GM23338 (cell line): Measurements from ENCODE around the gene ARPP21. TPM values are rescaled to one million over a fixed set of nuclear protein-coding genes. Genes with fewer than 3 reads are reported as not detected.

Experiments used
- ATAC-seq: fragments of 200-7000 bp; cut with Tn5 transposase; 3 replicates; pipeline ENCODE4 v1.9.1; 2020
- DNase-seq: peaks from one replicate; pipeline ENCODE4 v3.0.0-alpha.2; 2015; ENCODE audit warnings: low spot score
- H2AFZ ChIP-seq: fragments of 200-600 bp; sonication (generic); 2 replicates; pipeline ENCODE4 v1.8.0; 2016; ENCODE audit warnings: antibody characterized with exemption, mild to moderate bottlenecking, moderate library complexity
- H3F3A ChIP-seq: fragments of 200-600 bp; sonication (generic); replicated peaks from 2 replicates; pipeline ENCODE4 v1.8.0; 2017; ENCODE audit warnings: antibody characterized with exemption, mixed run types, low read depth
- H3K27ac ChIP-seq: fragments of 200-600 bp; sonication (generic); 2 replicates; pipeline ENCODE4 v1.6.1; 2016; ENCODE audit warnings: low read depth
- H3K27me3 ChIP-seq: fragments of 200-600 bp; sonication (generic); 2 replicates; pipeline ENCODE4 v1.8.0; 2016; ENCODE audit warnings: mild to moderate bottlenecking, mixed run types, moderate library complexity; ENCODE audit not compliant: insufficient read depth
- H3K36me3 ChIP-seq: fragments of 200-600 bp; sonication (generic); 2 replicates; pipeline ENCODE4 v1.8.0; 2016; ENCODE audit warnings: mild to moderate bottlenecking; ENCODE audit not compliant: insufficient read depth
- H3K4me1 ChIP-seq: fragments of 200-600 bp; sonication (generic); 2 replicates; pipeline ENCODE4 v1.8.0; 2016; ENCODE audit warnings: mild to moderate bottlenecking, moderate library complexity; ENCODE audit not compliant: insufficient read depth
- H3K4me2 ChIP-seq: fragments of 200-600 bp; sonication (generic); 2 replicates; pipeline ENCODE4 v1.7.1; 2017; ENCODE audit warnings: mixed run types
- H3K4me3 ChIP-seq: fragments of 200-600 bp; sonication (generic); 2 replicates; pipeline ENCODE4 v1.6.1; 2016; ENCODE audit warnings: mixed run types
- H3K79me2 ChIP-seq: fragments of 200-600 bp; sonication (generic); replicated peaks from 2 replicates; pipeline ENCODE4 v1.8.0; 2017; ENCODE audit warnings: mild to moderate bottlenecking; ENCODE audit not compliant: insufficient read depth
- H3K9me2 ChIP-seq: fragments of 200-600 bp; sonication (generic); 2 replicates; pipeline ENCODE4 v1.8.0; 2017; ENCODE audit not compliant: insufficient read depth
- H4K20me1 ChIP-seq: fragments of 200-600 bp; sonication (generic); replicated peaks from 2 replicates; pipeline ENCODE4 v1.8.0; 2017; ENCODE audit warnings: mild to moderate bottlenecking; ENCODE audit not compliant: insufficient read depth
- H3K27ac Mint-ChIP-seq: 2 replicates; pipeline ENCODE4 v1.8.0; 2020; ENCODE audit warnings: inconsistent platforms, mild to moderate bottlenecking, moderate library complexity, mixed read lengths
- H3K27me3 Mint-ChIP-seq: 3 replicates; pipeline ENCODE4 v1.8.0; 2022; ENCODE audit warnings: low read depth, mild to moderate bottlenecking, moderate library complexity, mixed read lengths, inconsistent platforms; ENCODE audit not compliant: insufficient read depth, poor library complexity
- H3K36me3 Mint-ChIP-seq: 3 replicates; pipeline ENCODE4 v1.8.0; 2021; ENCODE audit warnings: low read depth, mild to moderate bottlenecking, inconsistent platforms, moderate library complexity, mixed read lengths
- H3K4me1 Mint-ChIP-seq: 3 replicates; pipeline ENCODE4 v1.8.0; 2020; ENCODE audit warnings: mild to moderate bottlenecking, inconsistent platforms, mixed read lengths
- H3K4me3 Mint-ChIP-seq: 3 replicates; pipeline ENCODE4 v1.8.0; 2021; ENCODE audit warnings: moderate library complexity, mild to moderate bottlenecking, inconsistent platforms, mixed read lengths
- H3K9me3 Mint-ChIP-seq: 3 replicates; pipeline ENCODE4 v1.8.0; 2020; ENCODE audit warnings: moderate library complexity, mild to moderate bottlenecking, inconsistent platforms, mixed read lengths
- CREB1 ChIP-seq: fragments of 250-450 bp; sonication (Bioruptor Pico); IDR thresholded peaks from 2 replicates; pipeline ENCODE4 v1.5.0; 2020; ENCODE audit warnings: low read depth, mild to moderate bottlenecking, moderate library complexity
- EZH2phosphoT487 ChIP-seq: fragments of 200-600 bp; sonication (generic); IDR thresholded peaks from one replicate; pipeline ENCODE4 v1.8.1; 2018; ENCODE audit warnings: antibody characterized with exemption; ENCODE audit not compliant: unreplicated experiment
- NANOG ChIP-seq: IDR thresholded peaks from 2 replicates; pipeline ENCODE4 v1.6.1; 2016; ENCODE audit warnings: antibody characterized with exemption, borderline replicate concordance
- REST ChIP-seq: IDR thresholded peaks from one replicate; pipeline ENCODE4 v1.6.1; 2018; ENCODE audit warnings: antibody characterized with exemption; ENCODE audit not compliant: unreplicated experiment
- STAT1 ChIP-seq: IDR thresholded peaks from one replicate; pipeline ENCODE4 v1.6.1; 2016; ENCODE audit warnings: antibody characterized with exemption; ENCODE audit not compliant: unreplicated experiment
- ZNF114 ChIP-seq: fragments of 250-450 bp; sonication (Bioruptor Pico); IDR thresholded peaks from 2 replicates; pipeline ENCODE4 v1.5.0; 2020; ENCODE audit warnings: mild to moderate bottlenecking, moderate library complexity
- ZNF331 ChIP-seq: fragments of 250-450 bp; sonication (Bioruptor Pico); IDR thresholded peaks from 2 replicates; pipeline ENCODE4 v1.5.0; 2020; ENCODE audit warnings: low read depth, mild to moderate bottlenecking, moderate library complexity
- ZNF462 ChIP-seq: fragments of 250-450 bp; sonication (Bioruptor Pico); IDR thresholded peaks from 2 replicates; pipeline ENCODE4 v1.5.0; 2020; ENCODE audit warnings: mild to moderate bottlenecking, moderate library complexity
- polyA plus RNA-seq: library from polyadenylated mRNA; unstranded; fragments of >200 nt; fragmentation: Nextera tagmentation; extraction: Ambion mirVana; gene quantifications from 2 replicates; pipeline ENCODE4 v1.2.1, GENCODE V29; 2016
- total RNA-seq: library from RNA; depleted of rRNA; stranded (reverse); fragments of >200 nt; shearing (Covaris generic); gene quantifications from 2 replicates; pipeline ENCODE4 v1.2.3, GENCODE V29; 2014

The ARPP21 gene
- total and polyA plus RNA-seq, 2 experiments from 2014 or later: not detected

GRCh38 chr3:35633332-35634124 lies 5.8 kb upstream of the ARPP21 start (continued):
- TF ChIP-seq ZNF462 (CRISPR knock-in tag) (no peak), ZNF114 (no peak)

- no peak for DNase-seq
- ATAC-seq: peak; percentile 24
- Mint-ChIP-seq H3K36me3 (0 out of 3 replicates have a peak, but pooled peaks cover 3% of the 10 kb centered on the region), H3K27me3 (peaks cover 25% of the 10 kb centered on the region), H3K27ac (no peak overlapping the region), H3K9me3 (peaks cover 13% of the 10 kb centered on the region), H3K4me1 (peaks cover 9% of the 10 kb centered on the region), H3K4me3 (no peak overlapping the region)
- H3K9me2 ChIP-seq: no peaks in the 10 kb centered on the region
- H3K79me2 ChIP-seq: no peaks in the 10 kb centered on the region
- no peak overlapping the region for H3K4me3 ChIP-seq
- H3F3A ChIP-seq: no peaks in the 10 kb centered on the region
- TF ChIP-seq EZH2phosphoT487 (no peak), STAT1 (no peak), NANOG (no peak), CREB1 (CRISPR knock-in tag) (no peak), REST (no peak), ZNF331 (no peak)
- H3K27me3 ChIP-seq: peaks cover 36% of the 10 kb centered on the region
- H3K27ac ChIP-seq: no peak overlapping the region
- no peak overlapping the region for H3K4me2 ChIP-seq
- H2AFZ ChIP-seq: no peak overlapping the region
- 0 out of 2 replicates have a peak, but pooled peaks cover 3% of the 10 kb centered on the region for H3K4me1 ChIP-seq
- 0 out of 2 replicates have a peak, but pooled peaks cover 3% of the 10 kb centered on the region for H3K36me3 ChIP-seq
- no peaks in the 10 kb centered on the region for H4K20me1 ChIP-seq
Measured at GRCh38 chr3:35635407-35635806, 3.9 kb upstream of the ARPP21 start.
